ENCODE measurements around the gene IGFN1. TPM values are rescaled to one million over a fixed set of nuclear protein-coding genes. Genes with fewer than 3 reads are reported as not detected.

IGFN1 gene
- total and polyA plus RNA-seq, 9 of the 15 experiments (the other 6 are each of a cell fraction or from before 2014, with no cell fraction given), result 0.04 TPM; not detected in 8

GRCh38 chr1:201170533-201171062 lies 20.0 kb upstream of the IGFN1 start (continued):
- TF ChIP-seq, protein P1, sequence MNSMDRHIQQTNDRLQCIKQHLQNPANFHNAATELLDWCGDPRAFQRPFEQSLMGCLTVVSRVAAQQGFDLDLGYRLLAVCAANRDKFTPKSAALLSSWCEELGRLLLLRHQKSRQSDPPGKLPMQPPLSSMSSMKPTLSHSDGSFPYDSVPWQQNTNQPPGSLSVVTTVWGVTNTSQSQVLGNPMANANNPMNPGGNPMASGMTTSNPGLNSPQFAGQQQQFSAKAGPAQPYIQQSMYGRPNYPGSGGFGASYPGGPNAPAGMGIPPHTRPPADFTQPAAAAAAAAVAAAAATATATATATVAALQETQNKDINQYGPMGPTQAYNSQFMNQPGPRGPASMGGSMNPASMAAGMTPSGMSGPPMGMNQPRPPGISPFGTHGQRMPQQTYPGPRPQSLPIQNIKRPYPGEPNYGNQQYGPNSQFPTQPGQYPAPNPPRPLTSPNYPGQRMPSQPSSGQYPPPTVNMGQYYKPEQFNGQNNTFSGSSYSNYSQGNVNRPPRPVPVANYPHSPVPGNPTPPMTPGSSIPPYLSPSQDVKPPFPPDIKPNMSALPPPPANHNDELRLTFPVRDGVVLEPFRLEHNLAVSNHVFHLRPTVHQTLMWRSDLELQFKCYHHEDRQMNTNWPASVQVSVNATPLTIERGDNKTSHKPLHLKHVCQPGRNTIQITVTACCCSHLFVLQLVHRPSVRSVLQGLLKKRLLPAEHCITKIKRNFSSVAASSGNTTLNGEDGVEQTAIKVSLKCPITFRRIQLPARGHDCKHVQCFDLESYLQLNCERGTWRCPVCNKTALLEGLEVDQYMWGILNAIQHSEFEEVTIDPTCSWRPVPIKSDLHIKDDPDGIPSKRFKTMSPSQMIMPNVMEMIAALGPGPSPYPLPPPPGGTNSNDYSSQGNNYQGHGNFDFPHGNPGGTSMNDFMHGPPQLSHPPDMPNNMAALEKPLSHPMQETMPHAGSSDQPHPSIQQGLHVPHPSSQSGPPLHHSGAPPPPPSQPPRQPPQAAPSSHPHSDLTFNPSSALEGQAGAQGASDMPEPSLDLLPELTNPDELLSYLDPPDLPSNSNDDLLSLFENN (IDR thresholded peaks at IDR 0.05; ENCODE audit: low read depth in 2 of 2, low read length in 2 of 2), result no peak
- TF ChIP-seq DIDO1 (tag; IDR thresholded peaks at IDR 0.05; ENCODE audit: low read depth), result no peak
- peak; percentile 68 for TF ChIP-seq MGA (IDR thresholded peaks at IDR 0.05)
- TF ChIP-seq ASH1L (IDR thresholded peaks at IDR 0.05; ENCODE audit: borderline replicate concordance, low read depth, partially characterized antibody), result no peak
- no peak for TF ChIP-seq ARID4B (CRISPR knock-in tag; IDR thresholded peaks at IDR 0.05)
- no peak for TF ChIP-seq ZBTB8A (IDR thresholded peaks at IDR 0.05; ENCODE audit: partially characterized antibody)
- no peak for TF ChIP-seq ARHGAP35 (IDR thresholded peaks at IDR 0.05; ENCODE audit: partially characterized antibody)
- TF ChIP-seq ZNF436 (CRISPR knock-in tag; IDR thresholded peaks at IDR 0.05), result no peak

Measured in K562 (cell line).